Measurements from ENCODE around the gene RNPEPL1.

RNPEPL1 gene

GRCh38 chr2:240593703-240594451, 25.6 kb downstream of the RNPEPL1 start:
- no peak for DNase-seq

GRCh38 chr2:240594511-240595380, 26.5 kb downstream of the RNPEPL1 start:
- DNase-seq, result no peak

GRCh38 chr2:240595381-240596079, 27.2 kb downstream of the RNPEPL1 start:
- DNase-seq, result no peak

GRCh38 chr2:240596080-240596460, 27.8 kb downstream of the RNPEPL1 start:
- DNase-seq, result no peak

DNA sequence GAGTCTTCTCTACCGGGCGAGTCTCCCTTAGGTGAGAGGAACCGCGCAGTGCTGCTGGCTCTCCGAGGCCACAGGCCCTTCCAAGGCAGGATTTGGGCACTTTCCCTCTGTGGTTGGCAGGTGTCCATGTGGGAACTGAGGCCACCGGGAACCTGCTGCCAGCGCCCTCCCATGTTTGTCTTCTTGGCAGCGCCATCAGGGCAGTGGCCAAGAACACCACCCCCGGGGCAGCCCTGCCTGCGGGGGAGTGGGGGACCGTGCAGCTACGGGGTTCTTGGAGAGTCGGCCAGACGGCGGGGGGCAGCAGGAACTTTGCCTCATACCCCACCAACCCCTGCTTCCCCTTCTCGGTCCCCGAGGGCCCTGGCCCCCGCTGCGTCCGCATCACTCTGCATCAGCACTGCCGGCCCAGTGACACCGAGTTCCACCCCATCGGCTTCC, 28.2 kb downstream of the RNPEPL1 start:
- no peak for DNase-seq

GRCh38 chr2:240597054-240597418, 28.8 kb downstream of the RNPEPL1 start:
- DNase-seq, result no peak

- no peak for DNase-seq
Measured at GRCh38 chr2:240597419-240598181, 29.3 kb downstream of the RNPEPL1 start.

GRCh38 chr2:240598311-240598911, 30.1 kb downstream of the RNPEPL1 start:
- no peak for DNase-seq

GRCh38 chr2:240599141-240599583, 30.9 kb downstream of the RNPEPL1 start:
- DNase-seq, result no peak

- DNase-seq, result no peak
Measured at GRCh38 chr2:240600451-240600961, 32.2 kb downstream of the RNPEPL1 start.

DNA sequence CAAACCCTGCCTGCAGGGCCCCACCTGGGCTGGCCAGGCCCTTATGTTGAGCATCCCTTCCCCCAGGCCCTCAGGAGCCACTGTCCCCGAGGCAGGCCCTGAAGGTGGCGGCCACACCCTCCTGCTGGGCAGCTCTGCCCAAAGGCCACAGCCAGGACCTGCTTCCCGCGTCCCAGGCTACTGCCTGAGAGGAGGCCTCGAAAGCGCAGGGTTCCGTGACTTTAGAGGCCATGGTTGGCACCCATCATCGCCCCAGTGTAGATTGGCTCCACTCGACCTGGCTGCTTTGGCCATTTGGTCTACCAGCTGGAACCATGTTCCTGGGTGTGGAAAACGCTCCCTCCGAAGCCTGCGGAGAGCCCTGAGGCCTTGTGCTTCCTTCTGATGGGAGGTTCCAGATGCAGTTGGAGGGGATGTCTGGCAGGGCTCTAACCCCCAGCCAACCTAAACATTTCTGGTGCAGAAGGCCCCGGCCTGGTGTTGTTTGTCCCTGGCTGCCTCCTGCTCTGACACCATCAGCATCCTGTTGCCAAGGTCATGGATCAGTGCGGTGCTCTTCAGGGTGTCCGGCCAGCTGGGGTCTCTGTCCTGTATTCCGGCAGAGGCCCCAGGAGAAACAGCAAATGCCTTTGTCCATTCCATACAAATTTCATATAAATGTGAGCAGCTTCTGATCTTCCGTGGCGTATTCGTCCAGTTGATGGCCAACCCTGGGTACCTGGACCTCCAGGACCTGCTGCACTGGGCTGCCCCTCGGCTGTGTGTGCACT, 33.0 kb downstream of the RNPEPL1 start:
- DNase-seq, result no peak

GRCh38 chr2:240601831-240602160, 33.5 kb downstream of the RNPEPL1 start:
- no peak for DNase-seq

GRCh38 chr2:240602266-240603050, 34.2 kb downstream of the RNPEPL1 start:
- no peak for DNase-seq

DNA sequence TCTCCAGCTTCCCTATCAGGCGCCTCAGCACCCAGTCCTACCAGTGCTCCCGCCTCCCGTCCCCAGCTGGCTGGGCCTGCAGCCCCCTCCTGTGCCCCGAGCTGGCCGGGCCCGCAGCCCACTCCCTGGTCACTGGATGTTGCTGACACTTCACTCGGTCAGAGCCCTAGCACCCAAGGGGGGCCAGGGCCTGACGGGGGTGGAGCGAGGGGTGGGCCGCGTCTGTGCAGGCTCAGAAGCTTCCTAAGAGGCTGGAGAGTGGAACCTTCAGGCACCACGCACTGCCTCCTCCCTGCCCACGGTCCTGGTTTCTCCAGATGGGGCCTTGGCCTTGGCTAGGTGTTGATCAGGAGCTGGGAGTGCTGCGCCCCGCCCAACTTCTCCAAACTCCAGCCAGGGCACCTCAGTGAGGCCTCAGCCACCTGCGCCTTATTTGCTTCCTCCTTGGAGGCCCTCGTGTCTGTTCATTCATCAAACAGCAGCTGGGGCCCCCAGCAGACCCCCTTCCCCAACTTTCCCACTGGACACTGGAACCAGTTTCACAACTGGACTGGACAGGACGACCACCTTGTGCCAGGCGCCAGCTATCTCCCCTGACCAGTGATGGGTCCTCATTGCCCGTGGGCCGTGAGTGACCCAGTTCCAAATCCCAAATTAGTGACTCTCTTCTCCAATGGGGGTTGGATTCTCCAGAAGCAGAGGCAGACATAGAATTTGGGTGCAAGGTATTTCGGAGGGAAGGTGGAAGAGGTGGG, 35.0 kb downstream of the RNPEPL1 start:
- no peak for DNase-seq

GRCh38 chr2:240603846-240604245, 35.6 kb downstream of the RNPEPL1 start:
- no peak for DNase-seq

DNA sequence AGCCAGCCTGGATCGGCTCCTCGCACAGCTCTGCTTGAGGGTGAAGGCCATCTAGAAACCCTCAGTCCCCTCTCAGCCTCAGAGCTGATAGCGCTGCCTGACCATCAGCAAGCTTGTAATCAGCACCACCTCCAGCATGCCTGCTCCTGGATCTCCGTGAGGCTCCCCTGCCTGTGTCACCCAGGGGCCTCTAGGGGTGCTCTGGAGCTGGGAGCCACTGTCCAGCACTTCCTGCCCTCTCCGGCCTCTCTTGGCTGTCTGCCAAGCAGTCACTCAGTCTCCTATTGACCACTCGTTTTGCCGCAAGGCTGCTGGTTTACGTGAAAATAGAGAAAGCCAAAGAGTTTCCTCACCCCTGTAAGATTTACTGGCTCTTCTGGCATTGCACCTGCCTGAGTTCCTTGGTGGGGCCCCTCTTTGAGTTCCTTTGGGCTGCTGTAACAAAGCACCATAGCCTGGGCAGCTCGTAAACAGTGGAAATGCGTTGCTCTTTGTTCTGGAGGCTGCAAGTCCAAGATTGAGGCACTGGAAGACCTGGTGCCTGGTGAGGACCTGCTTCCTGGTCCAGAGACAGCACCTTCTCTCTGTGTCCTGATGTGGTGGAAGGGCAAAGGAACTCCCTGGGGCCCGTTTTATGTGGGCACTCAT, 36.1 kb downstream of the RNPEPL1 start:
- no peak for DNase-seq

DNA sequence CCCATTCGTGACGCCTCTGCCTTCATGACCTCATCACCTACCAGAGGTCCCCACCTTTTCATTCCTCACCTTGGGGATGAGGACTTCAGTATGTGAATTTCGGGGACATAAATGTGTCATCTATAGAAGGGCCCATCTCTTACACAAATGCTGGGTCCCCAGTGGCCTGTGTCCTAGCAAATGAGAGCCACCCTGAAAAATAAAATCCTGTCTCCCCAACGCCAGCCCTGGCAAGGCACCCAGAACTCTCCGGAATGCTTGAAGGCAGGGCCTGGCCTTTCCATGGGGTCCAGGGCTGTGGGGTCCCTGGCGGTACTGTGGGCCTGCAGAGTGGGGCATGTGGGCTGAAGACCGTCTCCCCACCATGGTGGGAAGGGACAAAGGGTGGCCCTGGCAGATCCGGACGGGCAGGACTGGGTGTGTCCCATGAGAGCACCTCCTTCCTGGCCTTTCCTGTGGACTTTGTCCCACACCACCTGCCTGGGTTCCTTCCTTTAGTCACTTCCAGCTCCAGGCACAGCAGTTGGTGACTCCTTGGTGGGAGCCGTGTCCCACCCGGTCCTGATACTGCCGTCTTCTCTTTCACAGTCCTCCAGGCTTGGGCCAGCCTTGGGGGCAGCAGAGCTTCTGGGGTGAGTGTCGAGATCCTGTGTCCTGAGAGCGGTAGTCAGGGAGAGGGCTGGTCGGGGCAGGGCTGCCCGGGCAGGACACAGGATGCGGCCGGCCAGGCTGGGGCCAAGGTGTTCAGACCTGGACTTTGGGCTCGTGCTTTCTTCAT, 36.8 kb downstream of the RNPEPL1 start:
- no peak for DNase-seq
